Measurements from ENCODE around the gene NGRN. TPM values are rescaled to one million over a fixed set of nuclear protein-coding genes. Genes with fewer than 3 reads are reported as not detected.
"Not testable (repeated sequence)": the region's sequence is repeated elsewhere in the genome, so short reads cannot be mapped to it uniquely, and the experiment has no call there.

NGRN gene
- polyA plus RNA-seq, 1 of the 3 experiments (the other 2 are of a cell fraction) = 48.2 TPM

- H4K20me1 ChIP-seq (ENCODE audit: insufficient read depth) = no peaks in the 10 kb centered on the region
- no peak overlapping the region for H3K9ac ChIP-seq
- no peak overlapping the region for H3K4me3 ChIP-seq (ENCODE audit: low read depth in 2 of 2, low read length in 1 of 2)
- H3K9me2 ChIP-seq = no peaks in the 10 kb centered on the region
- no peaks in the 10 kb centered on the region for H3K27me3 ChIP-seq (ENCODE audit: insufficient read depth)
- no peaks in the 10 kb centered on the region for H3K9me3 ChIP-seq
- no peak overlapping the region for H2AFZ ChIP-seq (ENCODE audit: low read depth)
- H3K79me2 ChIP-seq (ENCODE audit: insufficient read depth) = no peaks in the 10 kb centered on the region
- no peak overlapping the region for H3K27ac ChIP-seq (ENCODE audit: low read depth in 2 of 2, low read length in 1 of 2)
- no peak overlapping the region for H3K4me2 ChIP-seq
- ChIA-PET CTCF (interaction anchor here (0.7 to 3.4 kb wide), 6 partner anchors 9 to 191 kb away, joined by 3 to 13 read pairs (median 4); no protein-coding TSS in a partner anchor), POLR2A (no interaction called here)
- H3F3A ChIP-seq (replicated peaks; ENCODE audit: insufficient read depth) = peaks cover 5% of the 10 kb centered on the region
- no peak for TF ChIP-seq USF1 (IDR thresholded peaks at IDR 0.05; ENCODE audit: borderline replicate concordance, low read depth)
- TF ChIP-seq FOXM1 (IDR thresholded peaks at IDR 0.05; ENCODE audit: low read depth) = no peak
- no peak for TF ChIP-seq FOXJ3 (CRISPR knock-in tag; IDR thresholded peaks at IDR 0.05)
- TF ChIP-seq, protein P1, sequence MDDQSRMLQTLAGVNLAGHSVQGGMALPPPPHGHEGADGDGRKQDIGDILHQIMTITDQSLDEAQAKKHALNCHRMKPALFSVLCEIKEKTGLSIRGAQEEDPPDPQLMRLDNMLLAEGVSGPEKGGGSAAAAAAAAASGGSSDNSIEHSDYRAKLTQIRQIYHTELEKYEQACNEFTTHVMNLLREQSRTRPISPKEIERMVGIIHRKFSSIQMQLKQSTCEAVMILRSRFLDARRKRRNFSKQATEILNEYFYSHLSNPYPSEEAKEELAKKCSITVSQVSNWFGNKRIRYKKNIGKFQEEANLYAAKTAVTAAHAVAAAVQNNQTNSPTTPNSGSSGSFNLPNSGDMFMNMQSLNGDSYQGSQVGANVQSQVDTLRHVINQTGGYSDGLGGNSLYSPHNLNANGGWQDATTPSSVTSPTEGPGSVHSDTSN (IDR thresholded peaks at IDR 0.05) = no peak
- no peak for TF ChIP-seq NRF1 (IDR thresholded peaks at IDR 0.05; ENCODE audit: low read depth, low read length)
- TF ChIP-seq USF2 (IDR thresholded peaks at IDR 0.05; ENCODE audit: borderline replicate concordance, low read depth, low read length) = no peak
- no peaks in the 10 kb centered on the region for H3K36me3 ChIP-seq (replicated peaks in 1 of 2; ENCODE audit: control insufficient read depth in 1 of 2, insufficient read depth in 2 of 2, low read length in 1 of 2)
- DNase-seq = peak; percentile 57
- H3K4me1 ChIP-seq (ENCODE audit: control insufficient read depth in 1 of 2, insufficient read depth in 2 of 2, low read depth in 1 of 2, low read length in 1 of 2) = peaks cover 0 to 3% of the 10 kb centered on the region in 2 experiments; a peak in 1 of 4 replicates
- 75% methylated on average over 16 of the region's 16 CpGs for WGBS (ENCODE audit: low lambda C conversion rate)
Measured at GRCh38 chr15:90291679-90292356, 26.3 kb downstream of the NGRN start.

GRCh38 chr15:90293040-90293810 lies 27.8 kb downstream of the NGRN start:
- 73% methylated on average over 8 of the region's 13 CpGs for WGBS (ENCODE audit: low lambda C conversion rate)
- POLR2A ChIA-PET = interaction anchor here (0.6 kb wide), 1 partner anchor 182 kb away, joined by 4 read pairs; no protein-coding TSS in a partner anchor

More at GRCh38 chr15:90293040-90293810, 27.8 kb downstream of the NGRN start:
- H3K9me2 ChIP-seq; H3K79me2 ChIP-seq (ENCODE audit: insufficient read depth); H3F3A ChIP-seq (replicated peaks; ENCODE audit: insufficient read depth); H3K4me2 ChIP-seq; H3K9ac ChIP-seq; H2AFZ ChIP-seq (ENCODE audit: low read depth); H3K27me3 ChIP-seq (ENCODE audit: insufficient read depth); H3K4me3 ChIP-seq (ENCODE audit: low read depth in 2 of 2, low read length in 1 of 2); H4K20me1 ChIP-seq (ENCODE audit: insufficient read depth); H3K9me3 ChIP-seq; H3K4me1 ChIP-seq (ENCODE audit: control insufficient read depth in 1 of 2, insufficient read depth in 2 of 2, low read depth in 1 of 2, low read length in 1 of 2); H3K36me3 ChIP-seq (replicated peaks in 1 of 2; ENCODE audit: control insufficient read depth in 1 of 2, insufficient read depth in 2 of 2, low read length in 1 of 2); H3K27ac ChIP-seq (ENCODE audit: low read depth in 2 of 2, low read length in 1 of 2): not testable (repeated sequence)
- CTCF ChIA-PET = interaction anchor here (0.7 to 3.4 kb wide), 15 partner anchors 8 to 595 kb away, joined by 3 to 15 read pairs (median 5); partner anchors contain the start of genes CIB1, GDPGP1 and NGRN
- peak; percentile 51 for DNase-seq
- TF ChIP-seq, protein P2, sequence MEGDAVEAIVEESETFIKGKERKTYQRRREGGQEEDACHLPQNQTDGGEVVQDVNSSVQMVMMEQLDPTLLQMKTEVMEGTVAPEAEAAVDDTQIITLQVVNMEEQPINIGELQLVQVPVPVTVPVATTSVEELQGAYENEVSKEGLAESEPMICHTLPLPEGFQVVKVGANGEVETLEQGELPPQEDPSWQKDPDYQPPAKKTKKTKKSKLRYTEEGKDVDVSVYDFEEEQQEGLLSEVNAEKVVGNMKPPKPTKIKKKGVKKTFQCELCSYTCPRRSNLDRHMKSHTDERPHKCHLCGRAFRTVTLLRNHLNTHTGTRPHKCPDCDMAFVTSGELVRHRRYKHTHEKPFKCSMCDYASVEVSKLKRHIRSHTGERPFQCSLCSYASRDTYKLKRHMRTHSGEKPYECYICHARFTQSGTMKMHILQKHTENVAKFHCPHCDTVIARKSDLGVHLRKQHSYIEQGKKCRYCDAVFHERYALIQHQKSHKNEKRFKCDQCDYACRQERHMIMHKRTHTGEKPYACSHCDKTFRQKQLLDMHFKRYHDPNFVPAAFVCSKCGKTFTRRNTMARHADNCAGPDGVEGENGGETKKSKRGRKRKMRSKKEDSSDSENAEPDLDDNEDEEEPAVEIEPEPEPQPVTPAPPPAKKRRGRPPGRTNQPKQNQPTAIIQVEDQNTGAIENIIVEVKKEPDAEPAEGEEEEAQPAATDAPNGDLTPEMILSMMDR (IDR thresholded peaks at IDR 0.05) = peak; percentile 72
- TF ChIP-seq SMC3 (IDR thresholded peaks at IDR 0.05; ENCODE audit: low read depth, low read length) (peak; percentile 41), RAD21 (IDR thresholded peaks at IDR 0.05; ENCODE audit: low read length) (peak; percentile 54)
